SK-N-MC (cell line): ENCODE data around the gene PPP4R2.

Experiments
- EZH2 ChIP-seq: fragments of 200-600 bp; sonication (generic); IDR thresholded peaks from one replicate; pipeline ENCODE4 v1.6.1; 2017; ENCODE audit warnings: antibody characterized with exemption
- FOXP2 ChIP-seq: optimal IDR thresholded peaks from 2 replicates; pipeline ENCODE3; 2011; ENCODE audit warnings: mild to moderate bottlenecking, moderate library complexity; ENCODE audit not compliant: insufficient read depth; ENCODE audit errors: extremely low read length, control extremely low read depth
- POLR2AphosphoS5 ChIP-seq: IDR thresholded peaks from 2 replicates; pipeline ENCODE4 v1.6.1; 2012; ENCODE audit warnings: mild to moderate bottlenecking, low read depth, low read length, borderline replicate concordance

GRCh38 chr3:73069187-73069586 is 72.6 kb downstream of the PPP4R2 start:
- TF ChIP-seq FOXP2, result no peak
- TF ChIP-seq POLR2AphosphoS5, result no peak
- TF ChIP-seq EZH2, result no peak
